ENCODE measurements around the gene MST1R.
"Not testable (repeated sequence)": the region's sequence is repeated elsewhere in the genome, so short reads cannot be mapped to it uniquely, and the experiment has no call there.

The MST1R gene

GRCh38 chr3:49939858-49940666, 36.4 kb upstream of the MST1R start, which contains the start of gene RBM6:
Gene RBM6 (plus strand): TSS chr3:49940150. CDS start chr3:49962642, 22,492 bp downstream.
- H3K4me3 ChIP-seq (ENCODE audit: low read length in 2 of 2), result peak within 1 kb of the TSS; percentile 77 to 92
- H3K9me3 ChIP-seq (replicated peaks in 1 of 2; ENCODE audit: control insufficient read depth in 2 of 2, insufficient read depth in 1 of 2, low read depth in 1 of 2, low read length in 2 of 2), result no peaks in the 10 kb centered on the region
- no peak within 1 kb of the TSS for H3K4ac ChIP-seq (ENCODE audit: low read length)
- H3K4me1 ChIP-seq (ENCODE audit: control insufficient read depth in 2 of 2, insufficient read depth in 1 of 2, low read depth in 1 of 2, low read length in 2 of 2), result peaks cover 4% of the 10 kb centered on the region in 2 donors
- peak within 1 kb of the TSS; percentile 66 for H3K4me2 ChIP-seq (ENCODE audit: insufficient read depth, low read length, poor library complexity, severe bottlenecking)
- H3K27me3 ChIP-seq (ENCODE audit: control insufficient read depth in 3 of 3, insufficient read depth in 3 of 3, low read depth in 1 of 3, low read length in 3 of 3), result peaks cover 0 to 5% (median 0%) of the 10 kb centered on the region in 3 experiments
- H3K9ac ChIP-seq (ENCODE audit: low read depth, low read length, poor library complexity), result peak within 1 kb of the TSS; percentile 99
- H3K14ac ChIP-seq (ENCODE audit: low read length), result peak within 1 kb of the TSS; percentile 71
- peak within 1 kb of the TSS; percentile 98 for H3K27ac ChIP-seq (replicated peaks; ENCODE audit: low read length)
- peak within 1 kb of the TSS; percentile 58 for H2BK12ac ChIP-seq (ENCODE audit: low read length)
- H2BK15ac ChIP-seq (ENCODE audit: low read length), result no peak within 1 kb of the TSS
- H2AK5ac ChIP-seq (ENCODE audit: low read depth, low read length), result no peak within 1 kb of the TSS
- peak within 1 kb of the TSS; percentile 100 for H3K18ac ChIP-seq (ENCODE audit: low read length)
- H2AFZ ChIP-seq (ENCODE audit: low read length), result peak within 1 kb of the TSS; percentile 87
- H3K23ac ChIP-seq (ENCODE audit: low read depth, low read length, poor library complexity), result peak within 1 kb of the TSS; percentile 96
- DNase-seq (ENCODE audit: low spot score), result peak; percentile 92
- peak within 1 kb of the TSS; percentile 99 for H2BK5ac ChIP-seq (ENCODE audit: low read length)
- no peak within 1 kb of the TSS for H2BK120ac ChIP-seq (ENCODE audit: low read depth, low read length)
- H4K8ac ChIP-seq (ENCODE audit: low read depth, low read length), result peak within 1 kb of the TSS; percentile 92
- no peaks in the 10 kb centered on the region for H3K79me1 ChIP-seq (ENCODE audit: low read depth, low read length)
- WGBS, 2 donors (ENCODE audit: extremely low coverage in 2 of 2, insufficient read length in 2 of 2, insufficient replicate concordance in 1 of 2), result no CpG with 5 or more reads among the region's 74 CpGs
- peaks cover 0 to 16% of the 10 kb centered on the region in 2 donors for H3K36me3 ChIP-seq (replicated peaks in 1 of 2; ENCODE audit: control insufficient read depth in 2 of 2, insufficient read depth in 2 of 2, low read length in 2 of 2)
- H4K91ac ChIP-seq (ENCODE audit: low read depth, low read length, poor library complexity), result no peak within 1 kb of the TSS

GRCh38 chr3:49937090-49937489, 33.4 kb upstream of the MST1R start:
- H3K27ac ChIP-seq (replicated peaks; ENCODE audit: low read length), result no peak overlapping the region
- H4K91ac ChIP-seq (ENCODE audit: low read depth, low read length, poor library complexity), result no peak overlapping the region
- H2BK120ac ChIP-seq (ENCODE audit: low read depth, low read length), result no peak overlapping the region
- no peak overlapping the region for H3K4ac ChIP-seq (ENCODE audit: low read length)
- no peak overlapping the region for H3K4me2 ChIP-seq (ENCODE audit: insufficient read depth, low read length, poor library complexity, severe bottlenecking)
- no peak overlapping the region for H3K9ac ChIP-seq (ENCODE audit: low read depth, low read length, poor library complexity)
- DNase-seq (ENCODE audit: low spot score), result no peak
- peaks cover 0 to 5% (median 0%) of the 10 kb centered on the region in 3 experiments for H3K27me3 ChIP-seq (ENCODE audit: control insufficient read depth in 3 of 3, insufficient read depth in 3 of 3, low read depth in 1 of 3, low read length in 3 of 3)
- no peak overlapping the region for H2BK5ac ChIP-seq (ENCODE audit: low read length)
- H3K79me1 ChIP-seq (ENCODE audit: low read depth, low read length), result no peaks in the 10 kb centered on the region
- no peak overlapping the region for H3K23ac ChIP-seq (ENCODE audit: low read depth, low read length, poor library complexity)
- no peaks in the 10 kb centered on the region for H3K9me3 ChIP-seq (replicated peaks in 1 of 2; ENCODE audit: control insufficient read depth in 2 of 2, insufficient read depth in 1 of 2, low read depth in 1 of 2, low read length in 2 of 2)
- H3K14ac ChIP-seq (ENCODE audit: low read length), result no peak overlapping the region
- H3K4me1 ChIP-seq (ENCODE audit: control insufficient read depth in 2 of 2, insufficient read depth in 1 of 2, low read depth in 1 of 2, low read length in 2 of 2), result peaks cover 4% of the 10 kb centered on the region in 2 donors
- no peak overlapping the region for H2AK5ac ChIP-seq (ENCODE audit: low read depth, low read length)
- H2BK12ac ChIP-seq (ENCODE audit: low read length), result no peak overlapping the region
- H3K18ac ChIP-seq (ENCODE audit: low read length), result no peak overlapping the region
- no peak overlapping the region for H4K8ac ChIP-seq (ENCODE audit: low read depth, low read length)
- H3K4me3 ChIP-seq (ENCODE audit: low read length in 2 of 2), result no peak overlapping the region
- no peak overlapping the region for H2AFZ ChIP-seq (ENCODE audit: low read length)
- no peaks in the 10 kb centered on the region for H3K36me3 ChIP-seq (replicated peaks in 1 of 2; ENCODE audit: control insufficient read depth in 2 of 2, insufficient read depth in 2 of 2, low read length in 2 of 2)
- WGBS, 2 donors (ENCODE audit: extremely low coverage in 2 of 2, insufficient read length in 2 of 2, insufficient replicate concordance in 1 of 2), result no CpG with 5 or more reads among the region's 3 CpGs
- no peak overlapping the region for H2BK15ac ChIP-seq (ENCODE audit: low read length)

GRCh38 chr3:49932281-49932680, 28.6 kb upstream of the MST1R start:
- not testable (repeated sequence) for H4K8ac ChIP-seq (ENCODE audit: low read depth, low read length); H3K4me3 ChIP-seq (ENCODE audit: low read length in 2 of 2); H3K27ac ChIP-seq (replicated peaks; ENCODE audit: low read length); H2BK5ac ChIP-seq (ENCODE audit: low read length); H3K9ac ChIP-seq (ENCODE audit: low read depth, low read length, poor library complexity); H3K18ac ChIP-seq (ENCODE audit: low read length); H2BK12ac ChIP-seq (ENCODE audit: low read length); H3K4ac ChIP-seq (ENCODE audit: low read length); H2AFZ ChIP-seq (ENCODE audit: low read length); DNase-seq (ENCODE audit: low spot score); H3K27me3 ChIP-seq (ENCODE audit: control insufficient read depth in 3 of 3, insufficient read depth in 3 of 3, low read depth in 1 of 3, low read length in 3 of 3); H2AK5ac ChIP-seq (ENCODE audit: low read depth, low read length); H3K79me1 ChIP-seq (ENCODE audit: low read depth, low read length); H3K9me3 ChIP-seq (replicated peaks in 1 of 2; ENCODE audit: control insufficient read depth in 2 of 2, insufficient read depth in 1 of 2, low read depth in 1 of 2, low read length in 2 of 2); H3K4me2 ChIP-seq (ENCODE audit: insufficient read depth, low read length, poor library complexity, severe bottlenecking); H3K36me3 ChIP-seq (replicated peaks in 1 of 2; ENCODE audit: control insufficient read depth in 2 of 2, insufficient read depth in 2 of 2, low read length in 2 of 2); H2BK120ac ChIP-seq (ENCODE audit: low read depth, low read length); H3K23ac ChIP-seq (ENCODE audit: low read depth, low read length, poor library complexity); H3K14ac ChIP-seq (ENCODE audit: low read length); H4K91ac ChIP-seq (ENCODE audit: low read depth, low read length, poor library complexity); H2BK15ac ChIP-seq (ENCODE audit: low read length)
- no CpG with 5 or more reads among the region's 15 CpGs for WGBS, 2 donors (ENCODE audit: extremely low coverage in 2 of 2, insufficient read length in 2 of 2, insufficient replicate concordance in 1 of 2)
- H3K4me1 ChIP-seq (ENCODE audit: control insufficient read depth in 2 of 2, insufficient read depth in 1 of 2, low read depth in 1 of 2, low read length in 2 of 2), result peaks cover 10 to 11% of the 10 kb centered on the region in 2 donors

- H2BK120ac ChIP-seq (ENCODE audit: low read depth, low read length), result no peak overlapping the region
- no peak overlapping the region for H2BK15ac ChIP-seq (ENCODE audit: low read length)
- no peaks in the 10 kb centered on the region for H3K79me1 ChIP-seq (ENCODE audit: low read depth, low read length)
- H3K4me1 ChIP-seq (ENCODE audit: control insufficient read depth in 2 of 2, insufficient read depth in 1 of 2, low read depth in 1 of 2, low read length in 2 of 2), result peaks cover 10 to 11% of the 10 kb centered on the region in 2 donors
- H2BK12ac ChIP-seq (ENCODE audit: low read length), result no peak overlapping the region
- no peak overlapping the region for H3K18ac ChIP-seq (ENCODE audit: low read length)
- no peak overlapping the region for H3K4me2 ChIP-seq (ENCODE audit: insufficient read depth, low read length, poor library complexity, severe bottlenecking)
- no peak overlapping the region for H4K91ac ChIP-seq (ENCODE audit: low read depth, low read length, poor library complexity)
- H3K27me3 ChIP-seq (ENCODE audit: control insufficient read depth in 3 of 3, insufficient read depth in 3 of 3, low read depth in 1 of 3, low read length in 3 of 3), result peaks cover 0 to 2% (median 0%) of the 10 kb centered on the region in 3 experiments
- no CpG with 5 or more reads among the region's 1 CpG for WGBS, 2 donors (ENCODE audit: extremely low coverage in 2 of 2, insufficient read length in 2 of 2, insufficient replicate concordance in 1 of 2)
- H2BK5ac ChIP-seq (ENCODE audit: low read length), result no peak overlapping the region
- no peak overlapping the region for H3K4me3 ChIP-seq (ENCODE audit: low read length in 2 of 2)
- peak; percentile 56 for DNase-seq (ENCODE audit: low spot score)
- no peaks in the 10 kb centered on the region for H3K9me3 ChIP-seq (replicated peaks in 1 of 2; ENCODE audit: control insufficient read depth in 2 of 2, insufficient read depth in 1 of 2, low read depth in 1 of 2, low read length in 2 of 2)
- H2AFZ ChIP-seq (ENCODE audit: low read length), result peak overlapping the region; percentile 82
- no peak overlapping the region for H2AK5ac ChIP-seq (ENCODE audit: low read depth, low read length)
- no peak overlapping the region for H3K14ac ChIP-seq (ENCODE audit: low read length)
- no peak overlapping the region for H3K9ac ChIP-seq (ENCODE audit: low read depth, low read length, poor library complexity)
- no peaks in the 10 kb centered on the region for H3K36me3 ChIP-seq (replicated peaks in 1 of 2; ENCODE audit: control insufficient read depth in 2 of 2, insufficient read depth in 2 of 2, low read length in 2 of 2)
- no peak overlapping the region for H3K27ac ChIP-seq (replicated peaks; ENCODE audit: low read length)
- H3K23ac ChIP-seq (ENCODE audit: low read depth, low read length, poor library complexity), result no peak overlapping the region
- H3K4ac ChIP-seq (ENCODE audit: low read length), result no peak overlapping the region
- no peak overlapping the region for H4K8ac ChIP-seq (ENCODE audit: low read depth, low read length)
Measured at GRCh38 chr3:49930922-49931321, 27.2 kb upstream of the MST1R start.

Data from neuronal stem cell (in vitro differentiated cells).